Dedifferentiated amniotic fluid mesenchymal stem cell (primary cell): ENCODE results near the gene AP3S2.
A peak's percentile ranks its signal among the peaks of the same experiment; 100 is the strongest.
"Not testable (repeated sequence)": the region's sequence is repeated elsewhere in the genome, so short reads cannot be mapped to it uniquely, and the experiment has no call there.

ENCODE experiments used
- DNase-seq: peaks from one replicate; pipeline ENCODE4 v3.0.0-alpha.2; 2016; ENCODE audit errors: extremely low spot score

Gene AP3S2

DNA sequence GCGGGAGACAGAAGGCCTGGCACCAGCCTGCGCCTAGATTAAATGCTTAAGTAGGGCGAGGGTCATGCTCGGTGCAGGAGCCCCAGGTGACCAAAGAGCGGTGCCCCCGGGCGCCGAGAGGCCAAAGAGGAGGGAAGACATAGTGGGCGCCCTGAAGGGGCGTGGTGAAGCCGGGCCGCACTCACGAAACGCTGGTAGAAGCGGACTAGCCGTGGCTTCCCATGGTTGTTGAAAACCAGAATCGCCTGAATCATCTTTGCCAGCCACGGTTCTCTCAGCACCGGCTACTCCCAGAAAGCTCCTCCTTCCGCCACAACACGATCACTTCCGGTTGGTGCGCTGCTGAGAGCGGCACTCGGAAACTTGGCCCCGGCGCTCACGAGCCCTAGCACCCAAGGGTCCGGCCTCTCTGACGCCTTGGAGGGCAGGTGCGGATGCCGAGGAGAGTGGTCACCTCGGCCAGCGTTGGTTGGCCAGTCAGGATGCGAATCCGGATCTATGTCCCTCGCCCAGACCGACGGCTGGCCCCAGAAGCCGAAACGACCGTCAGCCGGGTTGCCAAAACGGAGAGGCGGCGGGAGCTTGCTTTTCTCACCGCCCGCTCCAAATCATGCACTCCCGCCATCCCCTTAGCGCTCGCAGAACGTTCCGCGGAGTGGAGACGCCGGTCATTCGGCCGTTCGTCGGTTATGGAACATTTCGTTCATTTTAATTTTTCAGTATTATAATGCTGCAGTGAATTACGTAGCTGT lies at the start of gene AP3S2:
Gene AP3S2, minus strand, starts transcription at position 299 of the 752 bp plus-strand sequence. Its CDS starts 45 bp downstream, at position 254.
- peak; percentile 93 for DNase-seq

DNA sequence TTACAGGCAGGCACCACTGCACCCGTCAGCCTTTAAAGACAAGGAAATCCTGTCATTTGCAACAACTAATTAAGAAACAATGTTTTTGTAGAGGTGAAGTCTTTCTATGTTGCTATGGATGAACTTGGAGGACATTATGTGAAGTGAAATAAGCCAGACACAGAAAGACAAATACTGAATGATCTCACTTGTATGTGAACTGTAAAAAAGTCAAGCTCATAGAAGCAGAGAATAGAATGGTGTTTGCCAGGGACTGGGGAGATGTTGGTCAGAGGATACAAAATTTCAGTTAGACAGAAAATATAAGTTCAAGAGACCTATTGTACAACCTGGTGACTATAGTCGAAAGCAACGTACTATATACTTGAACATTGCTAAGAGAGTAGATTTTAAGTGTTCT lies 46.1 kb upstream of the AP3S2 start:
- DNase-seq, result no peak

DNA sequence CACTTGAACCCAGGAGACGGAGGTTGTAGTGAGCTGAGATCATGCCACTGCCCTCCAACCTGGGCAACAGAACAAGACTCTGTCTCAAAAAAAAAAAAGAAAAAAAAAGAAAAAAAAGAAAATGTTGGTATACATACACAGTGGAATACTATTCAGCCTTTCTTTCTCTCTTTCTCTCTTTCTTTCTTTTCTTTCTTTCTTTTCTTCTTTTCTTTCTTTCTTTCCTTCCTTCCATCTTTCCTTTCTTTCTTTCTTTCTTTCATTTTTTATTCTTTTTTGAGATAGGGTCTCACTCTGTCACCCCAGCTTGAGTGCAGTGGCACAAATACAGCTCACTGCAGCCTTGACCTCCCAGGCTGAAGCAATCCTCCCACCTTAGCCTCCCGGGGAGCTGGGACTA lies 45.6 kb upstream of the AP3S2 start:
- DNase-seq, result not testable (repeated sequence)

DNA sequence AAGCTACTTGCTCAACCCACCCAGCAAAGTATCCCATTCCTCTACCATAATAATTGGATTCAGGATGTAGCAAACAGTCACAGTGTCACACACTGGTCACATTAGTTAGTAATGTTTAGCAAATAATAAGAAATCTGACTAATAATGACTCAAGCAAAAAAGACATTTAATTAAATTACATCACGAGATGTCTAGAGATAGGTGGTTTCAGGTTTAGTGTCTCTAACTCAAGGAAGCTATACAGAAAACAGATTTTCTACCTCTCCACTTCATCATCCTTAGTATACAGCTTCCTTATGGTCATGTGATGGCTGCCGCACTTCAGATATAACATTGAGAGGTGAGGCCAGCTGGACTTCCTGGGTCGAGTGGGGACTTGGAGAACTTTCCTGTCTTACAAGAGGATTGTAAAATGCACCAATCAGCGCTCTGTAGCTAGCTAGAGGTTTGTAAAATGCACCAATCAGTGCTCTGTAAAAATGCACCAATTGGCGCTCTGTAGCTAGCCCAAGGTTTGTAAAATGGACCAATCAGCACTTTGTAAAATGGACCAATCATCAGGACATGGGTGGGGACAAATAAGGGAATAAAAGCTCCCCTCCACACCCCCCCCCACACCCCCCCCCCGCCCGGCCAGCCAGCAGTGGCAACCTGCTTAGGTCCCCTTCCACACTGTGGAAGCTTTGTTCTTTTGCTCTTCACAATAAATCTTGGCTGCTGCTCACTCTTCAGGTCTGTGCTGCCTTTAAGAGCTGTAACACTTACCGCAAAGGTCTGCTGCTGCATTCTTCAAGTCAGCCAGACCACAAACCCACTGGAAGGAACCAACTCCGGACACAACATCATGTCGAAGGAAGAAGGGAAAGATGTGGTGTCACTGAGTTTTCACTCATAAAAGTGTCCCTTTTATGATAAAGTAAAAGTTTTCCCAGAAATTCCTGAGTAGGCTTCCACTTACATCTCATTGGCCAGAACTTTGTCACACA lies 43.9 kb upstream of the AP3S2 start:
- DNase-seq, result no peak

DNA sequence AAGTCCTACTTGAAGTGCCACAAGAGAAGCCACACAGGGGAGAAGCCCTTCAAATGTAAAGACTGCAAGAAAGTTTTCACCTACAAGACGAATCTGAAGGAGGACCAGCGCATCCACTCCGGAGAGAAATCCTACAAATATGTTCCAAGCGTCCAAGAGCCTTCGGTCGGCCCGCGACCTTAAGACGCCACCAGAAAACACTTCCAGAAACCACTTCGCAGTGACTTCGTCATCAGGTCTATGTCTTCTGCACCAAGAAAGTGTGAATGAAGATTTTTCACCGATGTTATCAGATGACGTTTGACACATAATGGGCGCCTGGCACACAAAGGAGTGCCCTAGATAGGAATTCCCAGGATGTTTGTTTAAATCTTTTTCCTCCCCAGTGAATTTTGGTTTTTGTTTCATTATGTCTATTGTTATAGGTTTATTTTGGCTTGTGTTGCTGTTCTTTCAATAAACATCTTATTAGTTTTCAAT lies 43.0 kb upstream of the AP3S2 start:
- no peak for DNase-seq

DNA sequence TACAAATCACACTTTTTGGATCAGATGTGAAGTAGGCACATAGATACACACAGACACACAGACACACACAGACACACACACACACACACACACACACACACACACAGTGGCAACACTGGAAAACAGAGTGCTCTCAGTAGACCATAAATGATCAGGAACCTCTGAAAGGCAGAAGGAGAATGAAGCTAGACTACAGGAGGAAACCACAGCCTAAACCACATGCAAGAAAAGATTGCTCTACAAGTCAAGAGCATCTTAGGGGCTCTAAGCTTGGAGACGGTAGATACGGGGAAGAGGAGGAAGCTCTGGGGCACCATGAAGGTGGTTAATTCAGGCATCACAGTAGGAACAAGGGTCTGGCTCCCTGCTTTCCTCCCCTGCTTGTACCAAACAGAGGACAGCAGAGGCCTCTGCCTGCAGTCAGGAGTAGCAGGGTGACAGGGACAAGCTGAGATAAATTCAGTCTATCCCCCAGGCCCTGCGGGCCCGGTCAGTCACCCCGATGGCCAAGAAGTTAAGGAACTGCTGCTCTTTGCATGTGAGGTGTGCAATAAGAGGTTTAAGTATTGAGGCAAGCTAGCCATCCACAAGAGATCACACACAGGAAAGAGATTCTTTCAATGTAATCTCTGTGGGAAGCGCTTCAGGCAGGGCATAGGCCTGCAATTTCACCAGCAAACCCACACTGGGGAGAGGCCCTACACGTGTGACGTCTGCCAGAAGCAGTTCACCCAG lies 42.4 kb upstream of the AP3S2 start:
- no peak for DNase-seq

DNA sequence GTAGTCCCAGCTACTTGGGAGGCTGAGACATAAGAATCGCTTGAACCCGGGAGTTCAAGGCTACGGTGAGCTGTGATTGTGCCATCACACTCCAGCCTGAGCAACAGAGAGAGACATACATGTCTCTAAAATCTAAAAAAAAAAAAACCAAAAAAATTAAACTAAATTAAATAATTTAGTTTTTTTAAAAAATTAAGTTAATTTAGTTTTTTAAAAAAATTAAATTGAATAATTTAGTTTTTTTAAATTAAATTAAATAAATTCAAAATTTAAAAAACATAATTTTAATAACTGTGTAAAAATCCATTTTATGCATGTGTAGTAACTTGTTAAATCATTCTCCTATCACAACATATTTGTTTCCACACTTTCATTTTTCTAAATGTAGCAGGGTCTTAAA lies 39.1 kb upstream of the AP3S2 start:
- no peak for DNase-seq

DNA sequence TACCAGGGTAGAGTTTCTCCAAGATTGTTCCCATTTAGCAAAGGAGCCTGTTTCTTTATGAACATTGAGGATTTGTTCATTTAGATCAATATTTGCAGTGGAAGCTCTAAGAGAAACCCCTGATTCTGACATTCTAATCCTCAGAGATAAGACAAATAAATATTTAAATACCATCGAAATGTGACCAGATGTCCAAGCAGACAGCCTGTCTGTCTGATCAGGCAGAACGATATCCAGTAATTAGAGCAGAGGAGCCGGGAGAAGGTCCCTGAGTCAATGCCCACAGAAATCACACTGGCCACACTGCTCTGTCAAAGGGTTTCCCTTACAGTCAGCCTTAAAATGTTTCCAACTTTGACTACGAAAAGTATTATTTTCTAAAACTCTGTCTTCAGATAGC lies 34.6 kb upstream of the AP3S2 start:
- DNase-seq, result no peak

DNA sequence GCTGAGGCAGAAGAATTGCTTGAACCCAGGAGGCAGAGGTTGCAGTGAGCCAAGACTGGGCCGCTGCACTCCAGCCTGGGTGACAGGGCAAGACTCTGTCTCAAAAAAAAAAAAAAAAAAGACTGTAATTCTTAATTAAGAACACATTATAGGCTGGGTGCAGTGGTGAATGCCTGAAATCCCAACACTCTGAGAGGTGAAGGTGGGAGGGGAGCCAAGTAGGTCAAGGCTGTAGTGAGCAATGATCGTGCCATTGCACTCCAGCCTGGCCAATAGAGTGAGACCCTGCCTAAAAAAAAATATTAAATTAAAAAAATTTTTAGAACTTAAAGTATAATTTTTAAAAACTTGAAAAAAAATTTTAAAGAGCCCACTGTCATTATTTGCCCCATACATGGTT lies 32.4 kb upstream of the AP3S2 start:
- no peak for DNase-seq

DNA sequence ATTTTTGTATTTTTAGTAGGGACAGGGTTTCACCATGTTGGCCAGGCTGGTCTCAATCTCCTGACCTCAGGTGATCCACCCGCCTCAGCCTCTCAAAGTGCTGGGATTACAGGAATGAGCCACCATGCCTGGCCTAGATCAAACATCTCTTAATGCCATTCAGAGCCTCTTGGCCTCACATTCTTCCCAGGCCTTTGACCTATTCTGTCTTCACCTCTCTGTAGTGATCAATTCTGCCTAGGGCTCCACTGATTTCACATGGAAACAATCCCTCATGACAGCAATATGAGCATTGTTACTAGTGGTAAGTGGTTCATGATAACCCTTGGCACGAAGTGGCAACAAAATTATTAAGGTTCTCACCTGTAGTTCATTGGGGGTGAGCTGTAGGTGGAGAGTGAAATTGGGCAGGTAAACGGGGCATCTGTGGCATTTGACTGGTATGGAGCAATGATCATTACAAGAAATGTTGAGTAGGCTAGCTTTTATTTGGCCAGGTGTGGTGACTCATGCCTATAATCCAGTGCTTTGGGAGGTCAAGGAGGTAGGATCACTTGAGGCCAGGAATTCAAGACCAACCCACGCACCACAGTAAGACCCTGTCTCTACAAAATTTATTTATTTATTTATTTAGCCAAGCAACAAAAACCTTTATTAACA lies 23.8 kb upstream of the AP3S2 start:
- no peak for DNase-seq

DNA sequence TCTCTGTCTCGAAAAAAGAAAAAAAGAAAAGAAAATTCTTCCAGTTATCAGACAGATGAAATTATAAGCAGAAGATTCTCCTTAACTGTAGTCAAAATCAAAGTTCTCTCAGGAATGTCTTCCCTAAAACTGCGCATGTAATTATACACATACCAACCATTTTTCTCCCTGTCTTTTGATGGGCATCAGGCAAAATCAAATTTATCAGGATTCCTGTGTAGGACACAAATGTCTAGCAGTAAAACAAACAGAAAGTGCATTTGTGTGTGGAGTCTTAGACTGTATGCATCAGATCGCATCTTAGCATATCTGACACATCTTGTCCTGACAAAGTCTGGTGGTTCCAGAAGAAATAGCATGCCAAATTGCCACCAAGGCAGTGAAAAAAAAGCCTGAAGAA lies 22.9 kb upstream of the AP3S2 start:
- no peak for DNase-seq

DNA sequence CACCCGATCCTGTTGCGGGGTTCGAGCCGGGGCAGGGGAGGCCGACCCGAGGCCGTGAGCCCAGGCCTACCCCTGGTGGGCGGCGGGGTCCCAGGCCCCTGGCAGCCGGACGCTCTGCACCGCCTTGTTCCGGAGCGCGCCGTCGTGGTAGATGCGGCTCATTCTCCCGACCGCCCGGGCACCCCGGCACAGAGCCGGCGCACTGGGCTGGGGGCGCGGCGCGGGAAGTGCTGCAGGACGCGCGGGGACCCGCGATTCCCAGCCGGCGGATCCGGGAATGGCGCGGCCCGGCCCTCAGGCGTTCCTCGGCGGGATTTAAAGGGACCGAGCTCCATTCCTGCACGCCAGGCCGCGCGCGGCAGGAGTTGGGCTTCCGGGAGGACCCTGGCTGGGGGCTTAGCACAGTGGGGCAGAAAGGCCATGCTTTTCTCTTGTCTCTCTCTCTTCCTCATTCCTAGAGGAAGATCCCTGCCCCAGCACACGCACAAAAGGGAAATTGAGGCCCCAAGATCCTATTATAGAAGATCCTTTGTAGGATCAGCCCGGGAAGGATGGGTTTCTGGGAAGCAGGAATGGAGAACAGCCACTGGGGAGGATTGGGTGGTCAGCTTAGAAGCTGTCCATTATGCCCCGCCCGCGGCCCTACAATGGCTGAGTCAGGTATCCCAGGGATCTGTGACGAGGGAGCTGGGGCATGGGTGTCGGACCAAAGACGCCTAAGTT lies 19.0 kb upstream of the AP3S2 start, which contains the start of gene ARPIN:
Gene ARPIN, minus strand, starts transcription at position 279 of the 723 bp plus-strand sequence. Its CDS starts 117 bp downstream, at position 162.
- DNase-seq, result no peak

DNA sequence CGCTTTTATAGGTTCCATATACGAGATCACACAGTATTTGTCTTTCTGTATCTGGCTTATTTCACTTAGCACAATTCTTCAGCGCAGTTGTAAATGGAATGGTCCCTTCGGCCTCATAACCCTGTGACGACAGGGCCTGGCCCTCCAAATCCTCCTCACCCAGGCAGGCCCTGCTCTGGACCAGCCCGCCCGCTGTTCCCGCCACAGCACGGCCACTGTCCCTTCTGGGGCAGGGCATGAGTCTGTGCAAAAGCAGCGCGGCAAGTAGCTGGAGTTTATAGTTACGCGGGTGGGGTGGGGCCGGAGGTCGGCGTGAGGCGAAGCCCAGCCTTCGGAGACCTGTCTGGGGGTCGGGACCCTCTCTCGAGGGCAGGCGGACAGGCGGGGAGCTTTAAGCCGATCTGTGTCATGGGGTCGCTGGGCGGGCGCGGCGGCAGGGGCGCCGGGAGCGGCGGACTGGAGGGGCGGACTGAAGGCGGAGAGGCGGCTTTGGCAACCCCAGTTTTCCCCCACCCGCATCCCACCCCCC lies 18.4 kb upstream of the AP3S2 start:
- no peak for DNase-seq

DNA sequence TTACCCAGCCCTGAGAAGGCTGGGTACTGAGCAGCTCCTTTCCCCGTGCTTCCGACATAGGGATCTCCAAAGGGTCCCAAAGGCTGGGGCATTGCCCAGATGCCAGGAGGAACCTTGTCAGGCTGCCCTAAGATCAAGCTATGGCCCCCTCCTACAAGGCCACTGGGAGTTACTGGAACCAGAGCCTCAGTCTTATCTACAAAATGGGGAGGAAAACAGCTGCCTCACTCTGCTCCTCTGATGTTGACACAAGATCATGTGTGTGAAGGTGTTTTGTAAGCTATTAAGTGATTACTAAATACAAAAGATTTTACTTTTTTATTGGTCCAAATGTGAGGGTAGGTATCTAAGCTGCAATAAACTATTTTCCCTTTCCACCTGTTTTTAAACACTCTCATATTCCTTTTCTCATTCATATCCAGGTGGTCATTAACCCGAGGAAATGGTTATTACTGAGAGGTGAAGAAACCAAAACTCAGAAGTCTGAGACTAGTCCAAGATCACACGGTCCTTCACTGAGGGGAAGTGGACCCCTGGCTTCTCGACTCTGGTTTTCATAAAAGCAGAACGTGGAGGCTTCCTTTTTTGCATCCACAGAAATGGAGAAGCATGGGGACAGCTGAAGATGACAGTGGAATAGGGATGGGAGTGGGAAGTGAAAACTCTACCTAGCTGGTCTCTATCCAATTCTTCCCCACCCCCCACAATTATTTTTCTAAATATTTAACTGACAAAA lies 17.3 kb upstream of the AP3S2 start:
- DNase-seq, result no peak

DNA sequence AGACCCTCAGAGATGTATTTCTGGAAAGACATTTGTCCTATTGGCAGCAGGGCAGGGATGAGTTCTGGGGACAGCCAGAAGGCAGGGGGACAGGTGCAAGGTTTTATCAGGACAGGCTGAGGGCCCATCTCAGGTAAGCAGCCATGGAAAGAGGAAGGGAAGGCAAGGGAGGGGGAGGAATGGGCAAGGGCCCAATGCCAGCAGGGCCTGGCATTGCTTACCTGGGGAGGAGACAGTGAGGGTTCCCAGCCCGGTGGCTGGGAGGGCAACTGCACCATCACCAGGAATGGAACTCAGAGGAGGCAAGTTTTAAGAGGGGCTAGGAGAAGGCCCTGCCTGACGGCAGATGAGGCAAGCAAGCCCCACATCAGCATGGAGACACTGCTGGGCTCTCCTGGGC lies 15.8 kb upstream of the AP3S2 start:
- no peak for DNase-seq

DNA sequence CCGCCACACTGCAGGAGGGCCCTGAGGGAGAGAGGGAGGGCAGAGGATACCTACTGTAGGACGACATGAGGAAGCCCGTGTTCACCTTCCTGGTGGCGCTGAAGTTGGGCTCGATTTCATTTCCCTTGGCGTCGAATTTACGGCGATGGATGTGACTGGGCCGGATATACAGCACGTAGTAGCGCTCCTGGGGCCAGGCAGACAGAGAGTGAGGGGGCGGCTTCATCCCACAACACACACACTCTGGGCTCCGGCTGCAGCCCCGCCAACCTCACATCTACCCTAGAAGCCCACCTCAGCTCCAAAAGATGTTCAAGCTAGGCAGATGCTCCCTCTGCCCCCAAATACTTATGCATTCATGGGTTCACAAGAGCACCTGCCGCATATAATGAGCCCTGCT lies 14.4 kb upstream of the AP3S2 start:
- DNase-seq, result no peak

DNA sequence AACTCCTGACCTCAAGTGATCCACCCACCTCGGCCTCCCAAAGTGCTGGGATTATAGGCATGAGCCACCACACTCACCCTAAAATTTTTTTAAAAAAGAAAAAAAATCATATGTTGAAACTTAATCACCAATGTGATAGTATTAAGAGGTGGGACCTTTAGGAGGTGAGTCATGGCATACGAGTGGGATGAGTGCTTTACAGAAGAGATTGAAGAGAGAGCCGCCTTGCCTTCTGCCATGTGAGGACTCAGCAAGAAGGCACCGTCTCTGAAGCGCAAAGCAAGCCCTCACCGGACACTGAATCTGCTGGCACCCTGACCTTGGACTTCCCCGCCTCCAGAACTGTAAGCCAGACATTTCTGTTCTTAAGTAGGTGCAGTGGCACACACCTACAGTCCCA lies 13.5 kb upstream of the AP3S2 start:
- no peak for DNase-seq

DNA sequence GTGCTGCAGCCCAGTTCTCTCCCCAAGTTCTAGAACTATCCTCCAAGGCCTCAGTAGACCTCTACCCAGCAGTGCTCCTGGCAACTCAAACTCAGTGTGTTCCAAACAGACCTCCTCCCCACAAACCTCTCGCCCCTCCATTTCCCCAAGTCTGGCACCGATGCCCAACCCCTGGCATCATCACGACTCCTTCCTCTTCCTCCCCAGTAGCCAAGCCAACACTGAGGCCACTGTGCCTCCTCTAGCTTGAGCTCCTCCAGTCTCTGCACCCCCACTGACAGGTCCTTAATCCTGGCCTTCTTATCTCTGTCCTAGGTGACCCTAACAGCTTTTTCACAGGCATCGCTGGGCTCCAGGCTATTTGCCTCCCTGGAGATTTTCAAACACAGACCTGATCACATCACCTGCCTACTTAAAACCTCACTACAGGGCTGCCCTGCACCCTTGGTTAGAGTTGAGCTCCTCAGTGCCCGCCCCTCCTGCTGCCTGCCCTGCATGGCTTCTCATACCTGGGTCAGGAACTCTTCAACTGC lies 12.1 kb upstream of the AP3S2 start:
- no peak for DNase-seq

DNA sequence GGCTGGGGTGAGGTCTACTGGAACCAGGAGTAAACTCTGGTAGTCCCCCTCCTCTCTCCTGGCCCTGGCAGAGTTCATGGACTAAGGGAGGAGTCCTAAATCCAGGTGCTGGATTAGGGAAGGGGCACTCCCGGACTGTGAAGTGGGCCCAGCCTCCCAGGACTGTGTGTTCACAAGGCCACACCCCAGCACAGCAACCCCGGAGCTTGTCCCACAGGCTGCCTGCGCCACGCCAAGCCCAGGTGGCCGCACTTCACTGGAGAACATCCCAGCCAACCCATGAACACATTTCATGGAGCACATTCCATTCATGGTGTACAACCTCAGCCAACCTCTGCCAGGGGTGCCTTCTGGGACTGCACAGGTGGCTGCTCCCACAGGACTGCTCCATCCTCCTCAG lies 10.7 kb upstream of the AP3S2 start:
- no peak for DNase-seq

DNA sequence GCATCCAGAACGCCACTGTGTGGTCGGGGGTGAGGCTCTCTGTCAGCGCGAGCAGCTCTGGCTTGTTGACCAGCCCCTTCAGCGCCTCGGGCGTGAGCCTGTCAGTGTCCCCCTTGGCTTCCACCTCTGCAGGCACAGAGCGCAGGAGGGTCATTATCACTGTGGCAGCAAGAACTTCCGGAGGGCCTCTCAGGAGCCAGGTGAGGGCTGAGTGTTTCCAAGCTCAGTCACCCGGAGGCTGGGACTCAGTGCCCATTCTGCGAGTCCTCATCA lies 10.0 kb upstream of the AP3S2 start:
- DNase-seq, result no peak
